NB4 (cell line): ENCODE results near the gene XPC.

Source experiments
- POLR2A ChIP-seq: IDR thresholded peaks from 2 replicates; pipeline ENCODE4 v1.6.1; 2011; ENCODE audit warnings: mild to moderate bottlenecking; ENCODE audit not compliant: insufficient read length; ENCODE audit errors: extremely low read depth
- TF ChIP-seq, protein P1 (sequence below): IDR thresholded peaks from one replicate; pipeline ENCODE4 v1.5.1; 2012; ENCODE audit warnings: low read depth, low read length
- TF ChIP-seq, protein P2 (sequence below): IDR thresholded peaks from 2 replicates; pipeline ENCODE4 v1.6.1; 2011; ENCODE audit warnings: low read depth, low read length

DNA sequence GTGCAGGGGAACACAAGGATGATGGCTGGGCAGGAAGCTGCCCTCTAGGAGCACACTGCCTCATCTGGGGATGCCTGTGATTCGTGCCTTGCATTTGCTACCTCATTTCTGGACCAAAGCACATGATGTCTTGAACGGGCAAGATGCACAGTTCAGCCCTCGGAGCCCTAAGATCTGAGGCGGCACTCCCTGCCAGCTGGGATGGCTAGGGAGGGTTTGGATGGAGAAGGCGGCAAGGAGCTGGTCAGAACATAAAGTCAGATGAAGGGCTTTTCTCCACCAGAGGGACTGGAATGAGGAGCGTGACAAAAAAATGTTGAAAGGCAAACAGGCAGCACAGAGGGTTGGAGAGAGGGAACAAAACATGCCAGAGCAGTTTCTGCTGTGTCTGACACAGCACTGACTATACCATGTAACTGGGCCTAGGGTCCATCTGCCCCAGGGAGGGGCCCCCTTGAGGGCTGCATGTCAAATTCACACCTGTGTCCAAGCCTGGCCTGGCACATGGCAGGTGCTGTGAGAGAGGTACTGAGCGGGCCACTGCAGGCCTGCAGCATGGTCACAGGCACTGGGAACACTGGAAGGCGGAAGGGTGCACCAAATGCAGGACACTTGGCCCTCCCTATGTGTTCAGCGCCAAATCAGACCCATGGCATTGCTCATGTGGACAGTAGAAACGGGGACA is 31.9 kb downstream of the XPC start:
- TF ChIP-seq, protein P1, sequence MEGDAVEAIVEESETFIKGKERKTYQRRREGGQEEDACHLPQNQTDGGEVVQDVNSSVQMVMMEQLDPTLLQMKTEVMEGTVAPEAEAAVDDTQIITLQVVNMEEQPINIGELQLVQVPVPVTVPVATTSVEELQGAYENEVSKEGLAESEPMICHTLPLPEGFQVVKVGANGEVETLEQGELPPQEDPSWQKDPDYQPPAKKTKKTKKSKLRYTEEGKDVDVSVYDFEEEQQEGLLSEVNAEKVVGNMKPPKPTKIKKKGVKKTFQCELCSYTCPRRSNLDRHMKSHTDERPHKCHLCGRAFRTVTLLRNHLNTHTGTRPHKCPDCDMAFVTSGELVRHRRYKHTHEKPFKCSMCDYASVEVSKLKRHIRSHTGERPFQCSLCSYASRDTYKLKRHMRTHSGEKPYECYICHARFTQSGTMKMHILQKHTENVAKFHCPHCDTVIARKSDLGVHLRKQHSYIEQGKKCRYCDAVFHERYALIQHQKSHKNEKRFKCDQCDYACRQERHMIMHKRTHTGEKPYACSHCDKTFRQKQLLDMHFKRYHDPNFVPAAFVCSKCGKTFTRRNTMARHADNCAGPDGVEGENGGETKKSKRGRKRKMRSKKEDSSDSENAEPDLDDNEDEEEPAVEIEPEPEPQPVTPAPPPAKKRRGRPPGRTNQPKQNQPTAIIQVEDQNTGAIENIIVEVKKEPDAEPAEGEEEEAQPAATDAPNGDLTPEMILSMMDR = no peak
- no peak for TF ChIP-seq POLR2A
- TF ChIP-seq, protein P2, sequence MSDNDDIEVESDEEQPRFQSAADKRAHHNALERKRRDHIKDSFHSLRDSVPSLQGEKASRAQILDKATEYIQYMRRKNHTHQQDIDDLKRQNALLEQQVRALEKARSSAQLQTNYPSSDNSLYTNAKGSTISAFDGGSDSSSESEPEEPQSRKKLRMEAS = no peak
